Neural progenitor cell (in vitro differentiated cells): ENCODE data around the gene TMEM161B.

Experiments
- EZH2 ChIP-seq: fragments of 200-600 bp; sonication (generic); IDR thresholded peaks from 2 replicates; pipeline ENCODE4 v1.6.1; 2017; ENCODE audit warnings: antibody characterized with exemption, mild to moderate bottlenecking, moderate library complexity
- EZH2phosphoT487 ChIP-seq: fragments of 200-600 bp; sonication (generic); IDR thresholded peaks from 2 replicates; pipeline ENCODE4 v1.6.1; 2017; ENCODE audit warnings: antibody characterized with exemption
- TF ChIP-seq, protein P1 (sequence below): fragments of 200-600 bp; sonication (generic); IDR thresholded peaks from 2 replicates; pipeline ENCODE4 v1.5.1; 2017; ENCODE audit warnings: antibody characterized with exemption, mild to moderate bottlenecking

DNA sequence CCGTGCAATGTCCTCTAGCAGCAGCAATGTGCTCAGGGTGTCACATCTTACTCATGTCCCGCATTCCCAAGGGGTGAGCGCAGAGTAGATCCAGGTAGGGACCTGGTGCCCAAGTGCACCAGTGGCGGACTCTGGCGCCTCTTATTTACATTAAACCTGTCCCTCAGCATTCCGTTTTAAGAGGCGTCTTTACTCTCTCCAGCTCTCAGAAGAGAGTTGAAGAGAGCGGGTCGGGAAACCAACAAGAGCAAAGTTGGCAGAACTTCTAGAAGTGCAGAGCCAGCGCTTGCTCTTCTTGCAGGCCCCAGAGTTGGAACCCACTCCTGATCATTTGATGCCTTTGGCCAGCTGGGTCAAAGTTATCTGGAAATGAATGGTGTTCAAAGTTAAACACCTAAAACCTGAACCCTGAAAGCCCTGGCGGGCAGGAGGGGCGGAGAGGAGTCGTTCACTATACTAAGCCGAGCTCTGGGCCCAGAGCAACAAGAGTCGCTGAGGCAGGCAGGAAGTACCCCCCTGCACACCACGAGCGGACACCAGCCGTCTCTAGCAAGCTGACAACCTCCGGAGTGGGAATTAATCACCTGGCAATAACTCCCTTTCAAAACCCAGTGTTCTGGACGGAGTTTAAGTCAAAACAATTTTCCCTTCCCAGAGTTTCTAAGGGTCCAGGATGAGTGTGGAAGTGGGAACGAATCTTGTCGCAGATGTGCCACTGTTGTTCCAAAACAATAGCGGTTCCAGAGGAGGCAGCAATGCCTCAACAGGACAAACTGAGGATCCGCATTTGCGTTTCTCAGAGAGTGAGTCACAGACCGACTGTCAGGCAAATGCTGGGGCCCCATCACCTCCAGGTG lies 122.8 kb downstream of the TMEM161B start:
- TF ChIP-seq EZH2 (peak; percentile 85), EZH2phosphoT487 (peak; percentile 63)
- TF ChIP-seq, protein P1, sequence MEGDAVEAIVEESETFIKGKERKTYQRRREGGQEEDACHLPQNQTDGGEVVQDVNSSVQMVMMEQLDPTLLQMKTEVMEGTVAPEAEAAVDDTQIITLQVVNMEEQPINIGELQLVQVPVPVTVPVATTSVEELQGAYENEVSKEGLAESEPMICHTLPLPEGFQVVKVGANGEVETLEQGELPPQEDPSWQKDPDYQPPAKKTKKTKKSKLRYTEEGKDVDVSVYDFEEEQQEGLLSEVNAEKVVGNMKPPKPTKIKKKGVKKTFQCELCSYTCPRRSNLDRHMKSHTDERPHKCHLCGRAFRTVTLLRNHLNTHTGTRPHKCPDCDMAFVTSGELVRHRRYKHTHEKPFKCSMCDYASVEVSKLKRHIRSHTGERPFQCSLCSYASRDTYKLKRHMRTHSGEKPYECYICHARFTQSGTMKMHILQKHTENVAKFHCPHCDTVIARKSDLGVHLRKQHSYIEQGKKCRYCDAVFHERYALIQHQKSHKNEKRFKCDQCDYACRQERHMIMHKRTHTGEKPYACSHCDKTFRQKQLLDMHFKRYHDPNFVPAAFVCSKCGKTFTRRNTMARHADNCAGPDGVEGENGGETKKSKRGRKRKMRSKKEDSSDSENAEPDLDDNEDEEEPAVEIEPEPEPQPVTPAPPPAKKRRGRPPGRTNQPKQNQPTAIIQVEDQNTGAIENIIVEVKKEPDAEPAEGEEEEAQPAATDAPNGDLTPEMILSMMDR, result no peak
